GM23248 (cell line): ENCODE measurements around the gene ERGIC1.

Source experiments
- EZH2 ChIP-seq: fragments of 200-600 bp; sonication (generic); IDR thresholded peaks from 2 replicates; pipeline ENCODE4 v1.6.1; 2018; ENCODE audit warnings: antibody characterized with exemption, mild to moderate bottlenecking; ENCODE audit not compliant: insufficient read depth, poor library complexity, severe bottlenecking
- EZH2phosphoT487 ChIP-seq: fragments of 200-600 bp; sonication (generic); IDR thresholded peaks from 2 replicates; pipeline ENCODE4 v1.6.1; 2018; ENCODE audit warnings: antibody characterized with exemption, moderate library complexity, mild to moderate bottlenecking, low read depth; ENCODE audit not compliant: insufficient read depth

- TF ChIP-seq EZH2 = no peak
- TF ChIP-seq EZH2phosphoT487 = no peak
These were observed 36.3 kb upstream of the ERGIC1 start for GRCh38 chr5:172797771-172798191.
